Endothelial cell of umbilical vein (primary cell): Measurements from ENCODE around the gene LUZP4. TPM values are rescaled to one million over a fixed set of nuclear protein-coding genes. Genes with fewer than 3 reads are reported as not detected.

Experiments
- BruUV-seq: library from RNA; stranded (reverse); fragments of 400-500 nt; replicated peaks from 2 replicates; lab custom pipeline; 2021; lab: Mats Ljungman, UMichigan
- CTCF ChIA-PET: fragments of 300-600, 350-600 bp; sonication (Branson Sonifier 250); formaldehyde crosslinking; loops from one replicate; lab custom pipeline; 2021; ENCODE audit warnings: antibody characterized with exemption, inconsistent platforms; lab: Charles Lee
- POLR2A ChIA-PET: fragments of 300-600, 350-600 bp; sonication (Branson Sonifier 250); formaldehyde crosslinking; loops from one replicate; lab custom pipeline; 2021; ENCODE audit warnings: antibody characterized with exemption, inconsistent platforms; lab: Charles Lee
- DNase-seq: peaks from one replicate; pipeline ENCODE4 v3.0.0-alpha.2; 2011; ENCODE audit warnings: low read depth, low spot score
- FAIRE-seq: peaks from 2 replicates; lab custom pipeline; 2011; peaks lifted over from hg19 to GRCh38; lab: Jason Lieb, UNC
- H2AFZ ChIP-seq: 2 replicates; pipeline ENCODE4 v1.6.0; 2012; ENCODE audit warnings: low read depth, low read length, control low read depth, inconsistent platforms
- H3K27ac ChIP-seq: 2 replicates; pipeline ENCODE4 v1.5.1; 2011; ENCODE audit warnings: low read depth, mild to moderate bottlenecking, control low read depth, low read length, moderate library complexity; ENCODE audit not compliant: insufficient read depth
- H3K27me3 ChIP-seq, 2 experiments: 2 replicates each; pipeline versions ENCODE4 v1.6.0 to v1.6.1; 2011; ENCODE audit warnings: low read length in 2 of 2, mixed read lengths in 1 of 2; ENCODE audit not compliant: control insufficient read depth in 2 of 2, insufficient read depth in 2 of 2
- H3K36me3 ChIP-seq, 2 experiments: 2 replicates in 1 of 2; 3 replicates in 1 of 2; pipeline ENCODE4 v1.5.1; 2011; ENCODE audit warnings: low read length in 2 of 2, mild to moderate bottlenecking in 1 of 2, moderate library complexity in 1 of 2; ENCODE audit not compliant: control insufficient read depth in 2 of 2, insufficient read depth in 2 of 2; ENCODE audit errors: extremely low read depth in 1 of 2
- H3K4me1 ChIP-seq: 3 replicates; pipeline ENCODE4 v1.5.1; 2011; ENCODE audit warnings: mild to moderate bottlenecking, low read length; ENCODE audit not compliant: control insufficient read depth, insufficient read depth; ENCODE audit errors: extremely low read depth
- H3K4me2 ChIP-seq: 2 replicates; pipeline ENCODE4 v1.6.1; 2011; ENCODE audit warnings: low read length, control low read depth, mixed read lengths; ENCODE audit not compliant: insufficient read depth
- H3K4me3 ChIP-seq, 3 experiments: fragments of 200-600 bp in 1 of 3; sonication (generic), shearing (Covaris generic) in 1 of 3; replicated peaks in 1 of 3; 2 replicates each; pipeline ENCODE4 v1.5.1; 2011 to 2016; ENCODE audit warnings: control low read depth in 3 of 3, low read length in 3 of 3, mild to moderate bottlenecking in 2 of 3, inconsistent platforms in 1 of 3, low read depth in 1 of 3, moderate library complexity in 1 of 3; ENCODE audit not compliant: insufficient read depth in 1 of 3
- H3K79me2 ChIP-seq: 2 replicates; pipeline ENCODE4 v1.6.0; 2012; ENCODE audit warnings: low read length, inconsistent platforms; ENCODE audit not compliant: control insufficient read depth, insufficient read depth
- H3K9ac ChIP-seq: replicated peaks from 2 replicates; pipeline ENCODE3; 2011; ENCODE audit warnings: low read length, control low read depth; ENCODE audit not compliant: insufficient read depth; ENCODE audit errors: extremely low read depth
- H3K9me1 ChIP-seq: replicated peaks from 3 replicates; pipeline ENCODE4 v1.6.0; 2011; ENCODE audit warnings: mild to moderate bottlenecking, low read length; ENCODE audit not compliant: control insufficient read depth, insufficient read depth; ENCODE audit errors: extremely low read depth
- H3K9me3 ChIP-seq: replicated peaks from 2 replicates; pipeline ENCODE4 v1.5.1; 2012; ENCODE audit warnings: low read length, inconsistent platforms; ENCODE audit not compliant: control insufficient read depth, insufficient read depth
- H4K20me1 ChIP-seq: replicated peaks from 2 replicates; pipeline ENCODE3; 2011; ENCODE audit warnings: mild to moderate bottlenecking, low read length; ENCODE audit not compliant: control insufficient read depth, insufficient read depth; ENCODE audit errors: extremely low read depth
- CTCF ChIP-seq, 2 donors: IDR thresholded peaks; 1 replicate in 1 of 2; 2 replicates in 1 of 2; pipeline ENCODE4 v1.5.1; 2011; ENCODE audit warnings: low read length in 2 of 2, mild to moderate bottlenecking in 2 of 2, moderate library complexity in 2 of 2, control low read depth in 1 of 2, inconsistent platforms in 1 of 2, low read depth in 1 of 2; ENCODE audit not compliant: insufficient read depth in 1 of 2; ENCODE audit errors: extremely low read depth in 1 of 2
- EZH2 ChIP-seq: IDR thresholded peaks from 2 replicates; pipeline ENCODE4 v1.6.1; 2012; ENCODE audit warnings: borderline replicate concordance, low read depth, mild to moderate bottlenecking, moderate library complexity, low read length, inconsistent platforms; ENCODE audit not compliant: severe bottlenecking
- FOS ChIP-seq: IDR thresholded peaks from 2 replicates; pipeline ENCODE4 v1.6.1; 2011; ENCODE audit warnings: mild to moderate bottlenecking, low read length, moderate library complexity, borderline replicate concordance; ENCODE audit not compliant: insufficient read depth
- GATA2 ChIP-seq: IDR thresholded peaks from 2 replicates; pipeline ENCODE4 v1.7.0; 2011; ENCODE audit warnings: low read depth, mild to moderate bottlenecking, moderate library complexity, mixed read lengths, low read length; ENCODE audit not compliant: insufficient read length, insufficient read depth
- JUN ChIP-seq: IDR thresholded peaks from 2 replicates; pipeline ENCODE4 v1.6.1; 2011; ENCODE audit warnings: borderline replicate concordance, low read depth; ENCODE audit not compliant: insufficient read length, insufficient read depth
- MYC ChIP-seq: IDR thresholded peaks from one replicate; pipeline ENCODE4 v1.6.1; 2011; ENCODE audit warnings: mild to moderate bottlenecking, low read depth, low read length
- POLR2A ChIP-seq: IDR thresholded peaks from 2 replicates; pipeline ENCODE4 v1.6.1; 2012; ENCODE audit warnings: low read depth, mild to moderate bottlenecking, control low read depth, low read length
- POLR2AphosphoS5 ChIP-seq: IDR thresholded peaks from 2 replicates; pipeline ENCODE4 v1.6.1; 2012; ENCODE audit warnings: low read depth, mild to moderate bottlenecking, control low read depth, low read length, moderate library complexity; ENCODE audit not compliant: insufficient read depth
- dilution Hi-C: fragments of 300-500 bp; cut with MboI; formaldehyde crosslinking; loops from one replicate; pipeline ENCODE4 v1.15.0; 2019; ENCODE audit warnings: low sequenced_read_pairs; ENCODE audit not compliant: extremely low pct_ligation_motif_present
- intact Hi-C: fragments of 100-400 bp; cut with micrococcal nuclease; formaldehyde crosslinking; loops from one replicate; pipeline ENCODE4 v1.10.0; 2022
- polyA plus RNA-seq, 4 experiments: library from polyadenylated mRNA; depleted of rRNA in 3 of 4; stranded (reverse) in 3 of 4; unstranded in 1 of 4; fragments of >200 nt; gene quantifications; 2 replicates each; pipeline versions ENCODE4 v1.2.1 to v1.2.3, GENCODE V29; 2011 to 2012; ENCODE audit warnings: missing spikeins in 1 of 4
- total RNA-seq: library from RNA; stranded (reverse); gene quantifications from 2 replicates; pipeline ENCODE4 v1.2.3, GENCODE V29; 2021
- TF ChIP-seq, protein P1 (sequence below): IDR thresholded peaks from 2 replicates; pipeline ENCODE4 v1.6.1; 2011; ENCODE audit not compliant: insufficient read depth, insufficient read length

Gene LUZP4
- total and polyA plus RNA-seq, 2 donors (not counting 3 experiments of a cell fraction or from before 2014, with no cell fraction given) = not detected

DNA sequence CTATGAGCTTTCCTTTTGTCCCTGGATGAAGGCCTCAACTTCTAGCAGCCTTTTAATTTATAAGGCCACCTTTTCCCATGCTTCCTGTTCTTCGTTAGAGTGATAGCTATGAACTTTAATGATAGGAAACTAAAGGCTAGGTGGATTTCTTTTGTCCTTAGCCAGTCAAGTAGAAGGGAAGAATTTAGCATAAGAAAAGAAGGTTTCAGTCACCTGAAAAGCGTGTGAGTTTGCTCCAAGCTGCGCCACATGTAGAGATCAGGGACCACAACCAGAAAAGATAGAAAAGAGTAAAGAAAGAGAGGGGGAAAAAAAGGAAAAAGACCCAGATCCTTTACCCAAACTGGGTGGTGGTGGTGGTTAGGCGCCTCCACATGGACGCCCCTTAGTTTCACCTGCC, 28.6 kb downstream of the LUZP4 start:
- Histone ChIP-seq H3K9me1 (no peaks in the 10 kb centered on the region), H3K4me3 (no peak overlapping the region), H3K4me2 (no peak overlapping the region), H3K27me3 (no peaks in the 10 kb centered on the region), H2AFZ (no peak overlapping the region), H3K9me3 (no peaks in the 10 kb centered on the region), H4K20me1 (no peaks in the 10 kb centered on the region), H3K9ac (no peak overlapping the region), H3K36me3 (no peaks in the 10 kb centered on the region), H3K4me1 (no peaks in the 10 kb centered on the region), H3K79me2 (no peaks in the 10 kb centered on the region), H3K27ac (no peak overlapping the region)
- DNase-seq (no peak), FAIRE-seq (no peak)
- ChIA-PET POLR2A (no interaction called here), CTCF (no interaction called here)
- TF ChIP-seq POLR2A (no peak), POLR2AphosphoS5 (no peak), MYC (no peak), EZH2 (no peak), JUN (no peak), GATA2 (no peak), CTCF (IDR thresholded peaks at IDR 0.05; ENCODE audit: extremely low read depth in 1 of 2, insufficient read depth in 1 of 2, low read depth in 1 of 2, low read length in 2 of 2) (no peak), FOS (no peak)
- TF ChIP-seq, protein P1, sequence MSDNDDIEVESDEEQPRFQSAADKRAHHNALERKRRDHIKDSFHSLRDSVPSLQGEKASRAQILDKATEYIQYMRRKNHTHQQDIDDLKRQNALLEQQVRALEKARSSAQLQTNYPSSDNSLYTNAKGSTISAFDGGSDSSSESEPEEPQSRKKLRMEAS = no peak
- no TSS peak for BruUV-seq
- intact Hi-C loops (no loop called here), dilution Hi-C loops (no loop called here)
